ENCODE measurements around the gene TRPM3.

The TRPM3 gene

GRCh38 chr9:70517926-70518610 lies 603.4 kb downstream of the TRPM3 start:
- DNase-seq (ENCODE audit: low spot score): no peak

- no peak for DNase-seq (ENCODE audit: low spot score)
These were observed 607.1 kb downstream of the TRPM3 start for GRCh38 chr9:70514273-70514672.

GRCh38 chr9:70511858-70512257 lies 609.6 kb downstream of the TRPM3 start:
- DNase-seq (ENCODE audit: low spot score): no peak

- DNase-seq (ENCODE audit: low spot score): no peak
These were observed 611.2 kb downstream of the TRPM3 start for GRCh38 chr9:70510157-70510770.

GRCh38 chr9:70506159-70506558 lies 615.3 kb downstream of the TRPM3 start:
- DNase-seq (ENCODE audit: low spot score): no peak

GRCh38 chr9:70504834-70505233 lies 616.6 kb downstream of the TRPM3 start:
- no peak for DNase-seq (ENCODE audit: low spot score)

- DNase-seq (ENCODE audit: low spot score): no peak
These were observed 618.7 kb downstream of the TRPM3 start for GRCh38 chr9:70502690-70503089.

- DNase-seq (ENCODE audit: low spot score): no peak
These were observed 620.6 kb downstream of the TRPM3 start for GRCh38 chr9:70500793-70501192.

- DNase-seq (ENCODE audit: low spot score): no peak
These were observed 621.8 kb downstream of the TRPM3 start for GRCh38 chr9:70499621-70500020.

- DNase-seq (ENCODE audit: low spot score): no peak
These were observed 622.6 kb downstream of the TRPM3 start for GRCh38 chr9:70498866-70499265.

- DNase-seq (ENCODE audit: low spot score): no peak
These were observed 625.2 kb downstream of the TRPM3 start for GRCh38 chr9:70496244-70496643.

- no peak for DNase-seq (ENCODE audit: low spot score)
These were observed 625.9 kb downstream of the TRPM3 start for GRCh38 chr9:70495514-70495913.

GRCh38 chr9:70494221-70494620 lies 627.2 kb downstream of the TRPM3 start:
- DNase-seq (ENCODE audit: low spot score): no peak

GRCh38 chr9:70493029-70493428 lies 628.4 kb downstream of the TRPM3 start:
- DNase-seq (ENCODE audit: low spot score): no peak

GRCh38 chr9:70492319-70492777 lies 629.1 kb downstream of the TRPM3 start:
- DNase-seq (ENCODE audit: low spot score): no peak

GRCh38 chr9:70491426-70492318 lies 629.7 kb downstream of the TRPM3 start:
- DNase-seq (ENCODE audit: low spot score): no peak

GRCh38 chr9:70490478-70490877 lies 630.9 kb downstream of the TRPM3 start:
- DNase-seq (ENCODE audit: low spot score): no peak

- no peak for DNase-seq (ENCODE audit: low spot score)
These were observed 632.7 kb downstream of the TRPM3 start for GRCh38 chr9:70488793-70489105.

- DNase-seq (ENCODE audit: low spot score): no peak
These were observed 633.2 kb downstream of the TRPM3 start for GRCh38 chr9:70488098-70488792.

- no peak for DNase-seq (ENCODE audit: low spot score)
These were observed 635.3 kb downstream of the TRPM3 start for GRCh38 chr9:70486127-70486526.

GRCh38 chr9:70485273-70485858 lies 636.1 kb downstream of the TRPM3 start:
- DNase-seq (ENCODE audit: low spot score): no peak
